Thymus (tissue), 11 donors: ENCODE results near the gene PRTG. TPM values are rescaled to one million over a fixed set of nuclear protein-coding genes. Genes with fewer than 3 reads are reported as not detected.
A peak's percentile ranks its signal among the peaks of the same experiment; 100 is the strongest.
"Not testable (repeated sequence)": the region's sequence is repeated elsewhere in the genome, so short reads cannot be mapped to it uniquely, and the experiment has no call there.

Experiments used
- DNase-seq, 9 donors: peaks; one replicate each; pipeline ENCODE4 v3.0.0-alpha.2; 2013; ENCODE audit warnings: low spot score in 9 of 9, low read depth in 6 of 9, missing footprints in 1 of 9
- H3K27ac ChIP-seq, 2 donors: one replicate each; pipeline ENCODE4 v1.5.1; 2013; ENCODE audit warnings: control low read depth in 1 of 2, low read depth in 1 of 2, low read length in 1 of 2, mild to moderate bottlenecking in 1 of 2, moderate library complexity in 1 of 2
- H3K27me3 ChIP-seq, 2 donors: one replicate each; pipeline ENCODE4 v1.5.1; 2013; ENCODE audit warnings: low read length in 1 of 2; ENCODE audit not compliant: control insufficient read depth in 2 of 2, insufficient read depth in 1 of 2
- H3K36me3 ChIP-seq, 2 donors: one replicate each; pipeline ENCODE4 v1.5.1; 2013; ENCODE audit warnings: low read length in 1 of 2, mild to moderate bottlenecking in 1 of 2, moderate library complexity in 1 of 2; ENCODE audit not compliant: control insufficient read depth in 2 of 2, insufficient read depth in 2 of 2
- H3K4me1 ChIP-seq, 2 donors: one replicate each; pipeline ENCODE4 v1.5.1; 2013; ENCODE audit warnings: low read length in 2 of 2; ENCODE audit not compliant: control insufficient read depth in 2 of 2, insufficient read depth in 2 of 2
- H3K4me3 ChIP-seq, 2 donors: one replicate each; pipeline ENCODE4 v1.5.1; 2013; ENCODE audit warnings: low read length in 2 of 2, control low read depth in 1 of 2, mild to moderate bottlenecking in 1 of 2
- H3K9me3 ChIP-seq, 2 donors: one replicate each; pipeline ENCODE4 v1.5.1; 2013; ENCODE audit warnings: low read length in 1 of 2, mild to moderate bottlenecking in 1 of 2; ENCODE audit not compliant: control insufficient read depth in 2 of 2, insufficient read depth in 1 of 2
- WGBS: extraction: QIAGEN DNeasy Blood & Tissue Kit; methylation state at CpG from one replicate; pipeline ENCODE4 v1.1.7; 2013; 5-methylcytosine and 5-hydroxymethylcytosine counted together
- polyA plus RNA-seq: library from polyadenylated mRNA; stranded (reverse); fragments of 200-250 nt; gene quantifications from one replicate; pipeline ENCODE4 v1.2.3, GENCODE V29; 2013
- total RNA-seq: library from RNA; stranded (reverse); fragments of 120-200 nt; gene quantifications from one replicate; pipeline ENCODE4 v1.2.4, GENCODE V29; 2013
- donor health status: healthy.

PRTG gene
- total and polyA plus RNA-seq, 2 donors = 0.16 to 0.99 TPM

GRCh38 chr15:55758580-55758986 lies 15.6 kb upstream of the PRTG start:
- no peaks in the 10 kb centered on the region for H3K27me3 ChIP-seq
- H3K4me1 ChIP-seq = no peaks in the 10 kb centered on the region
- H3K27ac ChIP-seq = no peak overlapping the region
- DNase-seq = no peak
- no peak overlapping the region for H3K4me3 ChIP-seq
- H3K9me3 ChIP-seq = no peaks in the 10 kb centered on the region
- WGBS = 93% methylated on average over 13 of the region's 13 CpGs
- no peaks in the 10 kb centered on the region for H3K36me3 ChIP-seq

DNA sequence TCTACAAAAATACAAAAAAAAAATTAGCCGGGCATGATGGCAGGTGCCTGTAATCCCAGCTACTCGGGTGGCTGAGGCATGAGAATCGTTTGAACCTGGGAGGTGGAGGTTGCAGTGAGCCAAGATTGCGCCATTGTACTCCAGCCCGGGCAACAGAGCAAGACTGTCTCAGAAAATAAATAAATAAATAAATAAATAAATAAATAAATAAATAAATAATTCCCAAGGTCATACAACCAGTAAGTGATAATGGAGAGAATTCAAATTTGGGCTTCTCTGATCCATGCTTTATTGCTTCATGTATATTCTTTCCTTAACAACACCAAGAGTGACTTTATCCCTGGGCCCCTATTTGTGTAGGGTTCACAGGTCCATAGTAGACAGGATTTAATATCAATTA lies 10.5 kb upstream of the PRTG start:
- DNase-seq, H3K4me3 ChIP-seq, H3K4me1 ChIP-seq, H3K27me3 ChIP-seq, H3K36me3 ChIP-seq, H3K9me3 ChIP-seq, H3K27ac ChIP-seq: not testable (repeated sequence)
- 97% methylated on average over 5 of the region's 5 CpGs for WGBS

DNA sequence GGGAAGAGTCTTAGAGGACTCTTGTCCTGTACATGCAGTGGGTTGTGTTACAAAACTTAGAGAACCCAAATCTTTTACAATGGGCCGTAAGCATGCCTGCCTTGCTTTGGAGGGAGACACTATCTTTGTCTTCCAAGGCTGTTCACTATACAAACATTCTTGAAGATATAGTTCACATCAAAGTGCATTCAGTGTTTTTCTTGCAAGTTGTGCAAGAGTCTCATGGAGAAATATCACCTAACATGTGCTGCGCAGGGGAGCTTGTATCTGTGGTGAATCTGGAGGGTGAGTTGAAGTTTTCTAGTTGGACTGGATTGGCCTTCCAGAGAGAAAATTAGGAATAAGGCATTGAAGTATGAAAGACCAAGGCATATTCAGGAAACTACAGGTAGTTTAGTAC lies 7.8 kb upstream of the PRTG start:
- 96% methylated on average over 2 of the region's 2 CpGs for WGBS

GRCh38 chr15:55743729-55744655 lies 1.0 kb upstream of the PRTG start:
- H3K27ac ChIP-seq = no peak overlapping the region
- H3K36me3 ChIP-seq = no peaks in the 10 kb centered on the region
- peak overlapping the region in 1 of 2 donors; percentile 16 for H3K4me3 ChIP-seq
- no peak for DNase-seq
- WGBS = 75% methylated on average over 21 of the region's 21 CpGs
- H3K9me3 ChIP-seq = no peaks in the 10 kb centered on the region
- peaks cover 36 to 40% of the 10 kb centered on the region in 2 donors for H3K27me3 ChIP-seq
- peaks cover 6 to 13% of the 10 kb centered on the region in 2 donors for H3K4me1 ChIP-seq

More for the DNA sequence above, 7.8 kb upstream of the PRTG start:
- Histone ChIP-seq H3K9me3 (no peaks in the 10 kb centered on the region), H3K4me1 (no peaks in the 10 kb centered on the region), H3K36me3 (no peaks in the 10 kb centered on the region), H3K27me3 (no peaks in the 10 kb centered on the region), H3K27ac (no peak overlapping the region), H3K4me3 (no peak overlapping the region)
- DNase-seq = no peak

DNA sequence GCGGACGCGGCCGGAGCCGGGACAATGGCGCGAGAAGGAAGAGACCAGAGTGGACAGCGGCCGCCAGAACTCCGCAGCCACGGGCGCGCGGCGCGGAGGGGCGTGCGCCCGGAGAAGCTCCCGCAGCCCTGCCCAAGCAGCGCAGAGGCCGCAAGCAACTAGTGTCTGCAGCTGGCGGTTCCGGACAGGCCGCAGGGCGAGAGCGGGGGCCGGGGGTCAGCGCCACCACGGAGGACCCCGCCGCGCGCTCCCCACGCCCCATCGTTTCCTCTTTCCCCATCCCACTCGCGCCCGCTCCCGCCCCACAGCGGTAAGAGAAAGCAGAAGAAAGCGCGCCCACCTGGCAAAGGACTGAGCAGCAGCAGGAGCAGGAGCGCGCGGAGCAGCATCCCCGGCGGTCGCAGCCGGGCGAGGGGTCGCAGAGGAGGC lies 440 bp downstream of the PRTG start:
- Histone ChIP-seq H3K4me3 (peak overlapping the region; percentile 53 to 54), H3K36me3 (no peaks in the 10 kb centered on the region), H3K4me1 (peaks cover 6 to 13% of the 10 kb centered on the region in 2 donors), H3K27me3 (peaks cover 36 to 40% of the 10 kb centered on the region in 2 donors), H3K9me3 (no peaks in the 10 kb centered on the region), H3K27ac (no peak overlapping the region)
- under 1% methylated on average over 52 of the region's 52 CpGs for WGBS
- DNase-seq = peak in 4 of 9 donors; percentile 26 to 65 (median 34)

DNA sequence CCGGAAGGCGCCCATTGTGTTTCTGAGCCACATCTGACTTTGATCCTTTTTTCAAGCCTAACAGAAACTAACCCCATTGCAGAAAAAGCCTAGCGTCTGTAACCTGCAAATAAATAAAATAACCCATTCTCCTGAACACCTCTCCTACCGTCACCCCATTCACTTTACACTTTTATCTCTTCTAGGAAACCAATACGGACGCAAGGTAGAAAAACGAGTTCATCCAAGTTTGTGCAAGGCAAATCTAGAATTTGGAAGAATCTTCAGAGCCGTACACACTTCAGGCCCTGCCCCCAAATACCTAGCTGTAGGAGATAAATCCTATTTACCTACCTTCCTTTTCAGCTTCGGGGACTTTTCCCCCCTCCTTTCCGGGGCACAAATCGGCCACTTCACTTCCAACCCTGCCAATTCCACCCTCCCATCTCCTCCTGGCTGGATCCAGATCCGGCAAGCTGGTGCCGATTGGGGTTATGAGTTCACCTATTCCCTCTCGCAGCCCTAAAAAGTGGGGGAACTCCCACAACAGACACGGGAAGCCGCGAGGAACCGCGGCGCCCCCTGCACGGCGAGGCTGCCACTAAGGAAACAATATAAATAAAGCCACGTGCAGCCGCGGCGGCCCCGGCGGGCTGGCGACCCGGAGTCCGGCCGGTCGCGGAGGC lies 987 bp downstream of the PRTG start:
- WGBS = 1% methylated on average over 34 of the region's 34 CpGs
- Histone ChIP-seq H3K9me3 (no peaks in the 10 kb centered on the region), H3K27me3 (peaks cover 36 to 40% of the 10 kb centered on the region in 2 donors), H3K4me1 (peaks cover 6 to 13% of the 10 kb centered on the region in 2 donors), H3K27ac (no peak overlapping the region), H3K4me3 (peak overlapping the region; percentile 53 to 54), H3K36me3 (no peaks in the 10 kb centered on the region)
- DNase-seq = peak in 4 of 9 donors; percentile 15 to 56 (median 32)

DNA sequence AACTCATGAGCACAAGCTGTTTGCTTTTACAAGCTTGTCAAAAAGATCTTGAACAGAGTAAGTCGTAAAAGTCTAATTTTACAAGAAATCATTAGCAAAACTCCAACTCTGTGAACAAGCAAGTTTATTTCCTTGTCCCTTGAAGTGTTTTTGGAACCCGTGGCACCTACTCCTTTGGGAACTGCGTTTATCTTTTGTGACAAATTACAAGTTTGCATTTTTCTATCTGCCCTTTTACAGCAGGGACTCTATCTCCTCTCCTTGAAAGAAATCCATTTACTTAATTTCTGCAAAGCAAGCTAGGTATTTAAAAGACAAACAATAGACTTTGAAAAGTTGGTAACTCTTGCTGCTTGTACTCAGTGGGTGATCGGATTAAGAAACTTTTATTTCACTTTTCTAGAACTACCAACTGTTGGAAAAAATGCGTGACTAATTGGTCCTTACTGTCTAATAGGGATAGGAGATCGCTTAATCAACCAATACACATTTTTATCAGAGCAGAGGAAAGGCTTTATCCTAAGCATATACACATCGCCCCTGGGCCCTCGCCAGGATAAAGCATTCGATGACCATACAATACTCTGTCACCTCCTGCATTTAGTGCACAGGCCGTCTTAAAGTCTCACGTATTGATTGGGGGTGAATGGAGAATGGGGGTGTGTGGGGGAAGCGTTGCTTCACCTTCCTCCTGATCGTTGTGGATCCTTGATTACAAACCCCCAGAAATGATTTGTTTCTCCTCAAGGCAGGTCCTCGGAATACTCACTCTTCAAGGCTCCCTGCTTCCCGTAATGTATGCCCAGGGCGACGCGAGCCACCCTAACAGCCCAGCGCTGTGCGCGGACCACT lies 1.7 kb downstream of the PRTG start:
- 18% methylated on average over 21 of the region's 21 CpGs for WGBS
- Histone ChIP-seq H3K9me3 (no peaks in the 10 kb centered on the region), H3K4me3 (peak overlapping the region in 1 of 2 donors; percentile 54), H3K27me3 (peaks cover 36 to 40% of the 10 kb centered on the region in 2 donors), H3K4me1 (peaks cover 6 to 13% of the 10 kb centered on the region in 2 donors), H3K27ac (no peak overlapping the region), H3K36me3 (no peaks in the 10 kb centered on the region)
- DNase-seq = peak in 2 of 9 donors; percentile 5 to 30

DNA sequence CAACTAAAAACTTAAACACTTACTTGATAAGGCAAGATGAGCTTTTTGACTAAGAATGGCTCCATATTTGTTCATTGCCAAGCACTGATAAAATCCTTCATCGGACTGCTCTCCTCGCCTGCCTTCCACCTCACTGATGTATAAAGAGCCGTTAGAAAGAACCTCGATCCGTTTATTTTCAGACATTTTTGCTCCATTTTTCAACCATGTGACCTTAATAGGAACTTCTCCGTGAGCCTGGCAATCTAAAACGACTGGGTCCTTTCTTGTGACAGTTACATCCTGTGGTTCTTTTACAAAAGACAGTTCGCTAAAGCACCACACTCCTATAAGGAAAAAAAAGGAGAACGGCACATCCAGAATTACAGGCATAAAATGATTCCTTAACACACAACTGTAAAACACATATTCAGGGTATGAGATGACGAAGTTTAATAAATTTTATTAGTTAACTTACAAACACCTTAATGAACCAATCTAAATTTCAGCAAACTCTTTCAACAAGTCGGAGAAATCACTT lies 2.5 kb downstream of the PRTG start:
- Histone ChIP-seq H3K27me3 (peaks cover 39 to 40% of the 10 kb centered on the region in 2 donors), H3K4me3 (no peak overlapping the region), H3K4me1 (peaks cover 6 to 13% of the 10 kb centered on the region in 2 donors), H3K36me3 (no peaks in the 10 kb centered on the region), H3K9me3 (no peaks in the 10 kb centered on the region), H3K27ac (no peak overlapping the region)
- WGBS = 22% methylated on average over 11 of the region's 11 CpGs
- DNase-seq = peak in 2 of 9 donors; percentile 7 to 41
